IPS-15b (cell line): ENCODE data around the gene CAPS.
"Not testable (repeated sequence)": the region's sequence is repeated elsewhere in the genome, so short reads cannot be mapped to it uniquely, and the experiment has no call there.

Source experiments
- H3K27me3 ChIP-seq: one replicate; pipeline ENCODE4 v1.6.1; 2013; ENCODE audit warnings: low read length; ENCODE audit not compliant: control insufficient read depth, insufficient read depth
- H3K36me3 ChIP-seq: one replicate; pipeline ENCODE4 v1.6.1; 2013; ENCODE audit warnings: low read length; ENCODE audit not compliant: control insufficient read depth, insufficient read depth
- H3K4me1 ChIP-seq: one replicate; pipeline ENCODE4 v1.6.1; 2013; ENCODE audit warnings: mild to moderate bottlenecking, low read length; ENCODE audit not compliant: control insufficient read depth, insufficient read depth
- H3K4me3 ChIP-seq: one replicate; pipeline ENCODE4 v1.5.1; 2013; ENCODE audit warnings: low read depth, low read length
- H3K9ac ChIP-seq: one replicate; pipeline ENCODE4 v1.6.1; 2013; ENCODE audit warnings: low read depth, mild to moderate bottlenecking, low read length
- H3K9me3 ChIP-seq: one replicate; pipeline ENCODE4 v1.6.1; 2013; ENCODE audit warnings: mild to moderate bottlenecking, low read length; ENCODE audit not compliant: control insufficient read depth, insufficient read depth

CAPS gene

GRCh38 chr19:5913739-5914357 is at the start of gene CAPS:
Gene CAPS (plus strand): TSS chr19:5914254. CDS start chr19:5914407, 153 bp downstream.
- Histone ChIP-seq H3K4me3 (no peak within 1 kb of the TSS), H3K36me3 (peaks cover 35% of the 10 kb centered on the region), H3K9ac (no peak within 1 kb of the TSS), H3K9me3 (no peaks in the 10 kb centered on the region), H3K27me3 (no peaks in the 10 kb centered on the region), H3K4me1 (no peaks in the 10 kb centered on the region)

- H3K4me3 ChIP-seq, result no peak overlapping the region
- no peak overlapping the region for H3K9ac ChIP-seq
- H3K27me3 ChIP-seq, result no peaks in the 10 kb centered on the region
- no peaks in the 10 kb centered on the region for H3K9me3 ChIP-seq
- peaks cover 2% of the 10 kb centered on the region for H3K36me3 ChIP-seq
- no peaks in the 10 kb centered on the region for H3K4me1 ChIP-seq
These were observed 49.1 kb upstream of the CAPS start for GRCh38 chr19:5864725-5865486.

- H3K4me1 ChIP-seq, result no peaks in the 10 kb centered on the region
- no peak overlapping the region for H3K4me3 ChIP-seq
- H3K9me3 ChIP-seq, result no peaks in the 10 kb centered on the region
- peaks cover 2% of the 10 kb centered on the region for H3K36me3 ChIP-seq
- no peak overlapping the region for H3K9ac ChIP-seq
- H3K27me3 ChIP-seq, result no peaks in the 10 kb centered on the region
These were observed 48.3 kb upstream of the CAPS start for GRCh38 chr19:5865772-5866171.

GRCh38 chr19:5867201-5868136 is 46.6 kb upstream of the CAPS start:
- no peaks in the 10 kb centered on the region for H3K9me3 ChIP-seq
- H3K36me3 ChIP-seq, result peaks cover 2% of the 10 kb centered on the region
- no peak overlapping the region for H3K4me3 ChIP-seq
- no peaks in the 10 kb centered on the region for H3K4me1 ChIP-seq
- H3K9ac ChIP-seq, result no peak overlapping the region
- H3K27me3 ChIP-seq, result no peaks in the 10 kb centered on the region

- Histone ChIP-seq H3K9me3 (no peaks in the 10 kb centered on the region), H3K4me1 (no peaks in the 10 kb centered on the region), H3K4me3 (no peak overlapping the region), H3K27me3 (no peaks in the 10 kb centered on the region), H3K36me3 (no peaks in the 10 kb centered on the region), H3K9ac (no peak overlapping the region)
These were observed 43.1 kb upstream of the CAPS start for GRCh38 chr19:5870986-5871394.

GRCh38 chr19:5873617-5874199 is 40.3 kb upstream of the CAPS start:
- Histone ChIP-seq H3K9me3 (no peaks in the 10 kb centered on the region), H3K4me3 (no peak overlapping the region), H3K9ac (no peak overlapping the region), H3K27me3 (no peaks in the 10 kb centered on the region), H3K36me3 (no peaks in the 10 kb centered on the region), H3K4me1 (no peaks in the 10 kb centered on the region)

- H3K4me1 ChIP-seq, H3K9ac ChIP-seq, H3K4me3 ChIP-seq, H3K36me3 ChIP-seq, H3K27me3 ChIP-seq, H3K9me3 ChIP-seq: not testable (repeated sequence)
These were observed 39.6 kb upstream of the CAPS start for GRCh38 chr19:5874496-5874895.

- H3K9me3 ChIP-seq, result no peaks in the 10 kb centered on the region
- no peaks in the 10 kb centered on the region for H3K36me3 ChIP-seq
- H3K4me3 ChIP-seq, result no peak overlapping the region
- H3K9ac ChIP-seq, result no peak overlapping the region
- no peaks in the 10 kb centered on the region for H3K27me3 ChIP-seq
- peaks cover 7% of the 10 kb centered on the region for H3K4me1 ChIP-seq
These were observed 36.6 kb upstream of the CAPS start for GRCh38 chr19:5877427-5877826.

GRCh38 chr19:5877882-5878281 is 36.2 kb upstream of the CAPS start:
- no peaks in the 10 kb centered on the region for H3K36me3 ChIP-seq
- H3K27me3 ChIP-seq, result no peaks in the 10 kb centered on the region
- no peaks in the 10 kb centered on the region for H3K9me3 ChIP-seq
- H3K4me1 ChIP-seq, result peaks cover 7% of the 10 kb centered on the region
- no peak overlapping the region for H3K4me3 ChIP-seq
- no peak overlapping the region for H3K9ac ChIP-seq

- Histone ChIP-seq H3K27me3 (no peaks in the 10 kb centered on the region), H3K4me3 (no peak overlapping the region), H3K9me3 (no peaks in the 10 kb centered on the region), H3K9ac (no peak overlapping the region), H3K4me1 (peaks cover 7% of the 10 kb centered on the region), H3K36me3 (no peaks in the 10 kb centered on the region)
These were observed 33.9 kb upstream of the CAPS start for GRCh38 chr19:5880196-5880595.

- no peaks in the 10 kb centered on the region for H3K27me3 ChIP-seq
- no peaks in the 10 kb centered on the region for H3K36me3 ChIP-seq
- H3K4me1 ChIP-seq, result peaks cover 7% of the 10 kb centered on the region
- peak overlapping the region; percentile 22 for H3K4me3 ChIP-seq
- H3K9me3 ChIP-seq, result no peaks in the 10 kb centered on the region
- no peak overlapping the region for H3K9ac ChIP-seq
These were observed 33.4 kb upstream of the CAPS start for GRCh38 chr19:5880604-5881078.
